Measurements from ENCODE around the gene PPIL6. TPM values are rescaled to one million over a fixed set of nuclear protein-coding genes. Genes with fewer than 3 reads are reported as not detected.

The PPIL6 gene
- total and polyA plus RNA-seq, 4 donors: 0.17 to 0.51 (median 0.30) TPM

DNA sequence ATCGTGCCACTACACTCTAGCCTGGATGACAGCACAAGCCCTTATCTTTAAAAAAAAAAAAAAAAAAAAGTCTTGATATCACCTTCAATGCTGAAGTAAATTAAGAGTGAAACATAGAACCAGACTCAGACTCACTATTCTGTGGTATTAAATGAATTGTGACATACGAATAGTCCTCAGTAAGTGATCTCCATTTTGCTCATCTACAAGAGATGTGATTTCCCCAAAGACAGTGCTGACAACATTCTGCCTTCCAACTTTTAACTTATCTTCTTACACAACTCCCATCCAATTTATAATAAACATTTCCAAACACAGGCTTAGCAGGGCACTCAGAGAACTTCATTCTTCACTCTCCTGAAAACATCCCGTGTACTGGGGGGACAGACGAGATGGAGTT is 34.6 kb upstream of the PPIL6 start:
- TF ChIP-seq TAF1 (conservative IDR thresholded peaks at IDR 0.05): no peak
- TF ChIP-seq HNF4G (IDR thresholded peaks at IDR 0.05): no peak
- no peak overlapping the region for H3K9ac ChIP-seq (ENCODE audit: low read depth in 1 of 2, low read length in 2 of 2)
- no peaks in the 10 kb centered on the region for H3K27me3 ChIP-seq (ENCODE audit: control insufficient read depth in 4 of 4, insufficient read depth in 4 of 4, low read length in 3 of 4)
- no peaks in the 10 kb centered on the region for H3K9me3 ChIP-seq (ENCODE audit: control insufficient read depth in 4 of 4, low read length in 3 of 4)
- no peak overlapping the region for H3K4me3 ChIP-seq (ENCODE audit: low read depth in 1 of 3, low read length in 3 of 3)
- WGBS: 95% methylated on average over 4 of the region's 4 CpGs
- peaks cover 0 to 9% (median 6%) of the 10 kb centered on the region in 4 donors for H3K4me1 ChIP-seq (ENCODE audit: control insufficient read depth in 4 of 4, insufficient read depth in 4 of 4, low read length in 3 of 4)
- DNase-seq (ENCODE audit: low spot score): no peak
- H3K36me3 ChIP-seq (ENCODE audit: control insufficient read depth in 4 of 4, insufficient read depth in 3 of 4, low read depth in 1 of 4, low read length in 3 of 4): peaks cover 8 to 32% (median 24%) of the 10 kb centered on the region in 4 donors
- H3K27ac ChIP-seq (ENCODE audit: low read depth in 1 of 2, low read length in 2 of 2): no peak overlapping the region

DNA sequence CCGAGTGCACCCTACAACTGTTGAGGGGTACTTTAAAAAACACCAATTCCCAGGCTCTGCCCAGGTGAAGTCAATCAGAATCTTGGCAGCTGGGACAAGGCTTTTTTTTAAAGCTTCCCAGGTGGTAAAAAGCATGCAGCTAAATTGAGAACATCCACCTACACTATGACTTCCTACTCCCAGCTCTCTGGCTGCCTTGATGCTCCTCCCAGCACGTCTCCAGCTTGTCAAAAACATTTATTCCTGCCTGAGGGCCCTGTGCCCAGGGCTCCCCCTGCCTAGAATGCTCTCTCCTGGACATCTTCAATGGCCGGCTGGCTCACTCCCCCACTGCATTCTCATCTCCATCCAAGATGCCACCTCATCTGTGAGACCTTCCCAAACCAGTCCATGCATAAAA is 32.7 kb upstream of the PPIL6 start:
- Histone ChIP-seq H3K27ac (ENCODE audit: low read depth in 1 of 2, low read length in 2 of 2) (no peak overlapping the region), H3K4me3 (ENCODE audit: low read depth in 1 of 3, low read length in 3 of 3) (no peak overlapping the region), H3K36me3 (ENCODE audit: control insufficient read depth in 4 of 4, insufficient read depth in 3 of 4, low read depth in 1 of 4, low read length in 3 of 4) (peaks cover 8 to 35% (median 28%) of the 10 kb centered on the region in 4 donors), H3K27me3 (ENCODE audit: control insufficient read depth in 4 of 4, insufficient read depth in 4 of 4, low read length in 3 of 4) (no peaks in the 10 kb centered on the region), H3K9me3 (ENCODE audit: control insufficient read depth in 4 of 4, low read length in 3 of 4) (no peaks in the 10 kb centered on the region), H3K9ac (ENCODE audit: low read depth in 1 of 2, low read length in 2 of 2) (no peak overlapping the region), H3K4me1 (ENCODE audit: control insufficient read depth in 4 of 4, insufficient read depth in 4 of 4, low read length in 3 of 4) (peaks cover 0 to 6% (median 3%) of the 10 kb centered on the region in 4 donors)
- TF ChIP-seq HNF4G (IDR thresholded peaks at IDR 0.05): no peak
- no peak for TF ChIP-seq SP1 (IDR thresholded peaks at IDR 0.05)
- TF ChIP-seq, protein P1, sequence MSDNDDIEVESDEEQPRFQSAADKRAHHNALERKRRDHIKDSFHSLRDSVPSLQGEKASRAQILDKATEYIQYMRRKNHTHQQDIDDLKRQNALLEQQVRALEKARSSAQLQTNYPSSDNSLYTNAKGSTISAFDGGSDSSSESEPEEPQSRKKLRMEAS (IDR thresholded peaks at IDR 0.05): no peak
- TF ChIP-seq FOXA1 (IDR thresholded peaks at IDR 0.05): no peak
- no peak for TF ChIP-seq RAD21 (IDR thresholded peaks at IDR 0.05)
- TF ChIP-seq, protein P2, sequence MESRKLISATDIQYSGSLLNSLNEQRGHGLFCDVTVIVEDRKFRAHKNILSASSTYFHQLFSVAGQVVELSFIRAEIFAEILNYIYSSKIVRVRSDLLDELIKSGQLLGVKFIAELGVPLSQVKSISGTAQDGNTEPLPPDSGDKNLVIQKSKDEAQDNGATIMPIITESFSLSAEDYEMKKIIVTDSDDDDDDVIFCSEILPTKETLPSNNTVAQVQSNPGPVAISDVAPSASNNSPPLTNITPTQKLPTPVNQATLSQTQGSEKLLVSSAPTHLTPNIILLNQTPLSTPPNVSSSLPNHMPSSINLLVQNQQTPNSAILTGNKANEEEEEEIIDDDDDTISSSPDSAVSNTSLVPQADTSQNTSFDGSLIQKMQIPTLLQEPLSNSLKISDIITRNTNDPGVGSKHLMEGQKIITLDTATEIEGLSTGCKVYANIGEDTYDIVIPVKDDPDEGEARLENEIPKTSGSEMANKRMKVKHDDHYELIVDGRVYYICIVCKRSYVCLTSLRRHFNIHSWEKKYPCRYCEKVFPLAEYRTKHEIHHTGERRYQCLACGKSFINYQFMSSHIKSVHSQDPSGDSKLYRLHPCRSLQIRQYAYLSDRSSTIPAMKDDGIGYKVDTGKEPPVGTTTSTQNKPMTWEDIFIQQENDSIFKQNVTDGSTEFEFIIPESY (IDR thresholded peaks at IDR 0.05): no peak
- TF ChIP-seq HNF4A (conservative IDR thresholded peaks at IDR 0.05): no peak
- no peak for TF ChIP-seq NR2F2 (IDR thresholded peaks at IDR 0.05)
- TF ChIP-seq, protein P3, sequence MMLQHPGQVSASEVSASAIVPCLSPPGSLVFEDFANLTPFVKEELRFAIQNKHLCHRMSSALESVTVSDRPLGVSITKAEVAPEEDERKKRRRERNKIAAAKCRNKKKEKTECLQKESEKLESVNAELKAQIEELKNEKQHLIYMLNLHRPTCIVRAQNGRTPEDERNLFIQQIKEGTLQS (IDR thresholded peaks at IDR 0.05): no peak
- TF ChIP-seq JUND (IDR thresholded peaks at IDR 0.05): no peak
- TF ChIP-seq FOXA2 (IDR thresholded peaks at IDR 0.05): no peak
- TF ChIP-seq RXRA (IDR thresholded peaks at IDR 0.05): no peak
- no peak for TF ChIP-seq GABPA (IDR thresholded peaks at IDR 0.05 in 1 of 2, conservative IDR thresholded peaks at IDR 0.05 in 1 of 2)
- TF ChIP-seq YY1 (IDR thresholded peaks at IDR 0.05): no peak
- 96% methylated on average over 3 of the region's 3 CpGs for WGBS
- no peak for DNase-seq (ENCODE audit: low spot score)

DNA sequence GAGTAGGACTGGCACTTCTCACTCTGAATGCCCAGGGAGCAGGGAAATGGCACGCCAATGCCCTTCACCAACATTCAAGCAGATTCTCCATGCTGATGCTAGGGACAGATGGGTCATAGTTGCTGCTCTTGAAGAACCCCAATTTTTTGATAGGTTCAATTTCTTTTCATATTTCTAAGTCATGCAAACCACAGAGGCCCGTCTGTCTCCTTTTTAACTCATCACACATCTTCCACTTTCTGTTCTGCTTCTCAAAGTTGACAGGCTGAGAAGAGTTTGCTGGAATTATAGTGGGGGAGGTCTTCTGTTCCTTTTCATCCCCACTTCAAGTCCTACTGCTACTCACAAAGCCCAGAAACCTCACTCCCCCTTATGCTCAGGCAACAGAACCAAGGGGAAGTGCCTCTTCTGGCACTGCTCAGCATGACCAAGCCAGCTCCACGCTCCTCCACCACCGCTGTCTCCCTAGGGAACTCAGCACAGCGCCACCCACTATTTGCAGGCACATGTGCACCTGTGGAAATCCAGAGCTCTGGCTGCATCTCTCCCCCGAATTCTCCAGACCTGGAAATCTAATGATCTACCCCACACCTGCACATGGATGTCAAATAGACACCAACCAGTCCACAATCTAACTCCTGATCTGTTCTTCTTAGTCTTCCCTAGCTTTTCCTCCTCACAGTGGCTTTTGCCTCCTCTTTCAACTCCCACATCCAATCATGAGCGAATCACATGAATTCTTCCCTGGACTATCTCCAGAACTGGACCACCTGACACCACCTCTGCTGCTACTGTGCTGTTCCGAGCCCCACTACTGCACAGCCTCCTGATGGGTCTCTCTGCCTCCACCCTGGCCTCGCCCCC is 31.9 kb upstream of the PPIL6 start:
- peaks cover 9 to 40% (median 31%) of the 10 kb centered on the region in 4 donors for H3K36me3 ChIP-seq (ENCODE audit: control insufficient read depth in 4 of 4, insufficient read depth in 3 of 4, low read depth in 1 of 4, low read length in 3 of 4)
- no peak for DNase-seq (ENCODE audit: low spot score)
- WGBS: 97% methylated on average over 9 of the region's 9 CpGs
- no peaks in the 10 kb centered on the region for H3K27me3 ChIP-seq (ENCODE audit: control insufficient read depth in 4 of 4, insufficient read depth in 4 of 4, low read length in 3 of 4)
- H3K27ac ChIP-seq (ENCODE audit: low read depth in 1 of 2, low read length in 2 of 2): no peak overlapping the region
- no peak overlapping the region for H3K4me3 ChIP-seq (ENCODE audit: low read depth in 1 of 3, low read length in 3 of 3)
- no peak overlapping the region for H3K9ac ChIP-seq (ENCODE audit: low read depth in 1 of 2, low read length in 2 of 2)
- H3K9me3 ChIP-seq (ENCODE audit: control insufficient read depth in 4 of 4, low read length in 3 of 4): no peaks in the 10 kb centered on the region
- H3K4me1 ChIP-seq (ENCODE audit: control insufficient read depth in 4 of 4, insufficient read depth in 4 of 4, low read length in 3 of 4): peaks cover 0 to 6% (median 3%) of the 10 kb centered on the region in 4 donors
- TF ChIP-seq HNF4A (conservative IDR thresholded peaks at IDR 0.05): no peak
- TF ChIP-seq RXRA (IDR thresholded peaks at IDR 0.05): no peak
- TF ChIP-seq SP1 (IDR thresholded peaks at IDR 0.05): no peak
- no peak for TF ChIP-seq FOXA2 (IDR thresholded peaks at IDR 0.05)
- TF ChIP-seq GABPA (IDR thresholded peaks at IDR 0.05 in 1 of 2, conservative IDR thresholded peaks at IDR 0.05 in 1 of 2): no peak
- TF ChIP-seq NR2F2 (IDR thresholded peaks at IDR 0.05): no peak
- TF ChIP-seq, protein P3 (IDR thresholded peaks at IDR 0.05): no peak
- TF ChIP-seq, protein P1 (IDR thresholded peaks at IDR 0.05): no peak
- no peak for TF ChIP-seq RAD21 (IDR thresholded peaks at IDR 0.05)
- TF ChIP-seq, protein P4, sequence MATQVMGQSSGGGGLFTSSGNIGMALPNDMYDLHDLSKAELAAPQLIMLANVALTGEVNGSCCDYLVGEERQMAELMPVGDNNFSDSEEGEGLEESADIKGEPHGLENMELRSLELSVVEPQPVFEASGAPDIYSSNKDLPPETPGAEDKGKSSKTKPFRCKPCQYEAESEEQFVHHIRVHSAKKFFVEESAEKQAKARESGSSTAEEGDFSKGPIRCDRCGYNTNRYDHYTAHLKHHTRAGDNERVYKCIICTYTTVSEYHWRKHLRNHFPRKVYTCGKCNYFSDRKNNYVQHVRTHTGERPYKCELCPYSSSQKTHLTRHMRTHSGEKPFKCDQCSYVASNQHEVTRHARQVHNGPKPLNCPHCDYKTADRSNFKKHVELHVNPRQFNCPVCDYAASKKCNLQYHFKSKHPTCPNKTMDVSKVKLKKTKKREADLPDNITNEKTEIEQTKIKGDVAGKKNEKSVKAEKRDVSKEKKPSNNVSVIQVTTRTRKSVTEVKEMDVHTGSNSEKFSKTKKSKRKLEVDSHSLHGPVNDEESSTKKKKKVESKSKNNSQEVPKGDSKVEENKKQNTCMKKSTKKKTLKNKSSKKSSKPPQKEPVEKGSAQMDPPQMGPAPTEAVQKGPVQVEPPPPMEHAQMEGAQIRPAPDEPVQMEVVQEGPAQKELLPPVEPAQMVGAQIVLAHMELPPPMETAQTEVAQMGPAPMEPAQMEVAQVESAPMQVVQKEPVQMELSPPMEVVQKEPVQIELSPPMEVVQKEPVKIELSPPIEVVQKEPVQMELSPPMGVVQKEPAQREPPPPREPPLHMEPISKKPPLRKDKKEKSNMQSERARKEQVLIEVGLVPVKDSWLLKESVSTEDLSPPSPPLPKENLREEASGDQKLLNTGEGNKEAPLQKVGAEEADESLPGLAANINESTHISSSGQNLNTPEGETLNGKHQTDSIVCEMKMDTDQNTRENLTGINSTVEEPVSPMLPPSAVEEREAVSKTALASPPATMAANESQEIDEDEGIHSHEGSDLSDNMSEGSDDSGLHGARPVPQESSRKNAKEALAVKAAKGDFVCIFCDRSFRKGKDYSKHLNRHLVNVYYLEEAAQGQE (IDR thresholded peaks at IDR 0.05): no peak
- TF ChIP-seq, protein P5, sequence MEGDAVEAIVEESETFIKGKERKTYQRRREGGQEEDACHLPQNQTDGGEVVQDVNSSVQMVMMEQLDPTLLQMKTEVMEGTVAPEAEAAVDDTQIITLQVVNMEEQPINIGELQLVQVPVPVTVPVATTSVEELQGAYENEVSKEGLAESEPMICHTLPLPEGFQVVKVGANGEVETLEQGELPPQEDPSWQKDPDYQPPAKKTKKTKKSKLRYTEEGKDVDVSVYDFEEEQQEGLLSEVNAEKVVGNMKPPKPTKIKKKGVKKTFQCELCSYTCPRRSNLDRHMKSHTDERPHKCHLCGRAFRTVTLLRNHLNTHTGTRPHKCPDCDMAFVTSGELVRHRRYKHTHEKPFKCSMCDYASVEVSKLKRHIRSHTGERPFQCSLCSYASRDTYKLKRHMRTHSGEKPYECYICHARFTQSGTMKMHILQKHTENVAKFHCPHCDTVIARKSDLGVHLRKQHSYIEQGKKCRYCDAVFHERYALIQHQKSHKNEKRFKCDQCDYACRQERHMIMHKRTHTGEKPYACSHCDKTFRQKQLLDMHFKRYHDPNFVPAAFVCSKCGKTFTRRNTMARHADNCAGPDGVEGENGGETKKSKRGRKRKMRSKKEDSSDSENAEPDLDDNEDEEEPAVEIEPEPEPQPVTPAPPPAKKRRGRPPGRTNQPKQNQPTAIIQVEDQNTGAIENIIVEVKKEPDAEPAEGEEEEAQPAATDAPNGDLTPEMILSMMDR (IDR thresholded peaks at IDR 0.05; ENCODE audit: low read depth, low read length, missing input control): no peak
- no peak for TF ChIP-seq TAF1 (conservative IDR thresholded peaks at IDR 0.05)
- TF ChIP-seq FOXA1 (IDR thresholded peaks at IDR 0.05): no peak
- no peak for TF ChIP-seq JUND (IDR thresholded peaks at IDR 0.05)
- no peak for TF ChIP-seq YY1 (IDR thresholded peaks at IDR 0.05)
